ENCODE measurements around the gene USP21.

USP21 gene

GRCh38 chr1:161139766-161140165, 19.5 kb upstream of the USP21 start:
- Histone ChIP-seq H3K27me3 (no peaks in the 10 kb centered on the region), H3K4me1 (ENCODE audit: control insufficient read depth in 1 of 2, insufficient read depth in 1 of 2, low read depth in 1 of 2, low read length in 1 of 2) (peaks cover 13 to 15% of the 10 kb centered on the region in 2 experiments), H3K4me3 (ENCODE audit: low read depth in 1 of 2, low read length in 1 of 2) (no peak overlapping the region), H3K9me3 (no peaks in the 10 kb centered on the region), H3K36me3 (no peaks in the 10 kb centered on the region), H3K27ac (peak overlapping the region; percentile 33)
- peak; percentile 22 for TF ChIP-seq CTCF (IDR thresholded peaks at IDR 0.05)

DNA sequence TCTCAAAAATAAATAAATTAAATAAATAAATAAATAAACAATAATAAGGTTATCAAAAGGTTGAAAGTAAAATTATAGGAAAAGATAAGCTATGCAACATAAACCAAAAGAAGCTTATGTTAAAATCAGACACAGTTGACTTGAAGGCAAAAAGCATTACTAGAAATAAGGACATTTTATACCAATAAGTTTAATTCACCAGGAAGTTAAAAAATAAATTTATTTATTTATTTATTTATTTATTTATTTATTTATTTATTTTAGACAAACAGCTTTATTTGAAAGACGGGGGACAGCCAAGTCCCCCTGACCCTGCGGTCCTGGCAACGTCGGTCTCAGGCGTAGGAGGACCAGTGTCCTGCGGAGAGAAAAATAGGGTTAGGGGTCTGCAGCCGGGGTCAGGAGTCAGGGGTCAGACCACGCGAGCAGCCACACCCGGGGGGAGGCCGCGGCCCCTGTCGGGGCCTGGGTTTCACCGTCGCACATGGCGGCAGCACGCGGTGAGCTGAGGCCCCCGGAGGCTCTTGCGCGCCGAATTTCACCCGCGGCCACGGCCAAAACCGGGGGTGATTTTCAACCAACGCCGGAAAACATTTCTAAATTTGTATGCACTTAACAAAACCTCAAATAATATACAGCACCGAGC, 18.4 kb upstream of the USP21 start:
- Histone ChIP-seq H3K4me3 (ENCODE audit: low read depth in 1 of 2, low read length in 1 of 2) (no peak overlapping the region), H3K27me3 (no peaks in the 10 kb centered on the region), H3K9me3 (no peaks in the 10 kb centered on the region), H3K36me3 (no peaks in the 10 kb centered on the region), H3K27ac (no peak overlapping the region), H3K4me1 (ENCODE audit: control insufficient read depth in 1 of 2, insufficient read depth in 1 of 2, low read depth in 1 of 2, low read length in 1 of 2) (peaks cover 13 to 15% of the 10 kb centered on the region in 2 experiments)
- no peak for TF ChIP-seq CTCF (IDR thresholded peaks at IDR 0.05)

DNA sequence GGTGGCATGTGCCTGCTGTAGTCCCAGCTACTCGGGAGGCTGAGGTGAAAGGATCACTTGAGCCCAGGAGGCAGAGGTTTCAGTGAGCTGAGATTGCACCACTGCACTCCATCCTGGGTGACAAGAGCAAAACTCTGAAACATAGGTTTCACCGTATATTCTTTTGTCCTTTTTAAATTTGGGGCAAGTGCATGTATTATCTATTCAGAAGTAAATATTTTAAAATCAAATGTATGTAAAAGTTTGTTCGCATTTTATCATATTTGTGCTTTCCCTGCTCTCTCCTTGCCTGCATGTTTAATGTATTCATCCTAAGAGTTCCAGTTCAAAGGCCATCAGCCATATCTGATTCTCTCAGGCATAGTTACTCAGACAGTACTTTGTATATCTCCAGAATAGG, 13.5 kb upstream of the USP21 start:
- H3K36me3 ChIP-seq = no peaks in the 10 kb centered on the region
- no peak overlapping the region for H3K27ac ChIP-seq
- no peaks in the 10 kb centered on the region for H3K4me1 ChIP-seq (ENCODE audit: control insufficient read depth in 1 of 2, insufficient read depth in 1 of 2, low read depth in 1 of 2, low read length in 1 of 2)
- TF ChIP-seq CTCF (IDR thresholded peaks at IDR 0.05) = no peak
- no peaks in the 10 kb centered on the region for H3K27me3 ChIP-seq
- H3K9me3 ChIP-seq = no peaks in the 10 kb centered on the region
- no peak overlapping the region for H3K4me3 ChIP-seq (ENCODE audit: low read depth in 1 of 2, low read length in 1 of 2)

GRCh38 chr1:161153176-161153575, 6.1 kb upstream of the USP21 start:
- Histone ChIP-seq H3K4me3 (ENCODE audit: low read depth in 1 of 2, low read length in 1 of 2) (peak overlapping the region; percentile 67 to 92), H3K4me1 (ENCODE audit: control insufficient read depth in 1 of 2, insufficient read depth in 1 of 2, low read depth in 1 of 2, low read length in 1 of 2) (peaks cover 13 to 14% of the 10 kb centered on the region in 2 experiments), H3K9me3 (no peaks in the 10 kb centered on the region), H3K36me3 (no peaks in the 10 kb centered on the region), H3K27me3 (no peaks in the 10 kb centered on the region), H3K27ac (peak overlapping the region; percentile 87)
- no peak for TF ChIP-seq CTCF (IDR thresholded peaks at IDR 0.05)

DNA sequence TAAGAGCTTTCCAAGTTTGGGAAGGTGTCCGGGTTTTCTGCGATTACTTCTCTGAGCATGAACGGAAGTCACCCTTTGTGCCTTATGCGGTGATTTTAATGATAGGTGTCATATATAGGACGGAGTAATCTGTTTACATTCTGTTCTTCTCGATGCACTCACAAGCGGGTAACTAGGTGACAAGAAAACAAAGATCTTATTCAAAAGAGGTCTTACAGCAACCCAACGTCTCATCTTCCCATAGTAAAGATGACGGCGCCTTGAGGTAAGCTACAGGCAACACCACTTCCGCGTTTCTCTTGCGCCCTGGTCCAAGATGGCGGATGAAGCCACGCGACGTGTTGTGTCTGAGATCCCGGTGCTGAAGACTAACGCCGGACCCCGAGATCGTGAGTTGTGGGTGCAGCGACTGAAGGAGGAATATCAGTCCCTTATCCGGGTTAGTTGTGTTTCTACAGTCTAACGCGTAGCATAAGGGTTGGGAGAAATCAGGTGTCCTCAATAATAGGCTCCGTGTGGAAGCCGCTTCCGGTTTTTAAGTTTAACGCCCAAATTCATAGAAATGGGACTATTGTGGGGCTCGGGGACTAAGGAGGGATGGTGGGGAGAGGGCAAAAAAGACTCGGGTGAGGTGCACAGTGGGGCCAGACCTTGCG, 5.5 kb upstream of the USP21 start, which contains the start of gene UFC1:
Gene UFC1 (plus strand): TSS at position 297 of the 656 bp plus-strand sequence. CDS start 20 bp downstream, at position 317.
- no peaks in the 10 kb centered on the region for H3K27me3 ChIP-seq
- peak within 1 kb of the TSS; percentile 67 to 92 for H3K4me3 ChIP-seq (ENCODE audit: low read depth in 1 of 2, low read length in 1 of 2)
- H3K36me3 ChIP-seq = no peaks in the 10 kb centered on the region
- H3K9me3 ChIP-seq = no peaks in the 10 kb centered on the region
- no peak for TF ChIP-seq CTCF (IDR thresholded peaks at IDR 0.05)
- peak within 1 kb of the TSS; percentile 87 for H3K27ac ChIP-seq
- peaks cover 16 to 17% of the 10 kb centered on the region in 2 experiments for H3K4me1 ChIP-seq (ENCODE audit: control insufficient read depth in 1 of 2, insufficient read depth in 1 of 2, low read depth in 1 of 2, low read length in 1 of 2)
